Kidney epithelial cell (primary cell): Measurements from ENCODE around the gene KMT2E. TPM values are rescaled to one million over a fixed set of nuclear protein-coding genes. Genes with fewer than 3 reads are reported as not detected.

Experiments used
- DNase-seq: peaks from one replicate; pipeline ENCODE4 v3.0.0-alpha.2; 2010; ENCODE audit warnings: low read depth
- H3K27me3 ChIP-seq: 2 replicates; pipeline ENCODE4 v1.6.0; 2011; ENCODE audit warnings: low read length; ENCODE audit not compliant: control insufficient read depth, insufficient read depth
- H3K36me3 ChIP-seq: 2 replicates; pipeline ENCODE4 v1.5.1; 2011; ENCODE audit warnings: low read length; ENCODE audit not compliant: control insufficient read depth, insufficient read depth
- H3K4me3 ChIP-seq: 2 replicates; pipeline ENCODE4 v1.5.1; 2011; ENCODE audit warnings: low read depth, mild to moderate bottlenecking, control low read depth, low read length
- CTCF ChIP-seq: IDR thresholded peaks from 2 replicates; pipeline ENCODE4 v1.5.1; 2011; ENCODE audit warnings: mild to moderate bottlenecking, moderate library complexity, low read length, control low read depth, inconsistent platforms; ENCODE audit not compliant: insufficient read depth, poor library complexity, severe bottlenecking
- total RNA-seq: library from RNA; depleted of rRNA; stranded (reverse); fragments of >200 nt; gene quantifications from 2 replicates; pipeline ENCODE4 v1.2.3, GENCODE V29; 2015

The KMT2E gene
- total RNA-seq, 1 donor from 2014 or later, result 36.3 TPM

DNA sequence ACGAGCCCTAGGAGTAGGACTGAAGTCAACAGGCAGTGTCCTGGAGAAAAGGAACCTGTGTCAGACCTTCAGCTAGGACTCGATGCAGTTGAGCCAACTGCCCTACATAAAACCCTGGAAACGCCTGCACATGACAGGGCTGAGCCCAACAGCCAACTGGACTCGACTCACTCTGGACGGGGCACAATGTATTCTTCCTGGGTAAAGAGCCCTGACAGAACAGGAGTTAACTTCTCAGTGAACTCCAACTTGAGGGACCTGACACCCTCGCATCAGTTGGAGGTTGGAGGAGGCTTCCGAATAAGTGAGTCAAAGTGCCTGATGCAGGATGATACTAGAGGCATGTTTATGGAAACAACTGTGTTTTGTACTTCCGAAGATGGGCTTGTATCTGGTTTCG lies 93.5 kb downstream of the KMT2E start:
- no peak for TF ChIP-seq CTCF
- DNase-seq, result no peak
- peaks cover 6% of the 10 kb centered on the region for H3K36me3 ChIP-seq
- no peak overlapping the region for H3K4me3 ChIP-seq
- no peaks in the 10 kb centered on the region for H3K27me3 ChIP-seq

GRCh38 chr7:105112440-105113418 lies 98.7 kb downstream of the KMT2E start:
- H3K27me3 ChIP-seq, result no peaks in the 10 kb centered on the region
- H3K4me3 ChIP-seq, result no peak overlapping the region
- TF ChIP-seq CTCF, result no peak
- peaks cover 7% of the 10 kb centered on the region for H3K36me3 ChIP-seq
- DNase-seq, result no peak

DNA sequence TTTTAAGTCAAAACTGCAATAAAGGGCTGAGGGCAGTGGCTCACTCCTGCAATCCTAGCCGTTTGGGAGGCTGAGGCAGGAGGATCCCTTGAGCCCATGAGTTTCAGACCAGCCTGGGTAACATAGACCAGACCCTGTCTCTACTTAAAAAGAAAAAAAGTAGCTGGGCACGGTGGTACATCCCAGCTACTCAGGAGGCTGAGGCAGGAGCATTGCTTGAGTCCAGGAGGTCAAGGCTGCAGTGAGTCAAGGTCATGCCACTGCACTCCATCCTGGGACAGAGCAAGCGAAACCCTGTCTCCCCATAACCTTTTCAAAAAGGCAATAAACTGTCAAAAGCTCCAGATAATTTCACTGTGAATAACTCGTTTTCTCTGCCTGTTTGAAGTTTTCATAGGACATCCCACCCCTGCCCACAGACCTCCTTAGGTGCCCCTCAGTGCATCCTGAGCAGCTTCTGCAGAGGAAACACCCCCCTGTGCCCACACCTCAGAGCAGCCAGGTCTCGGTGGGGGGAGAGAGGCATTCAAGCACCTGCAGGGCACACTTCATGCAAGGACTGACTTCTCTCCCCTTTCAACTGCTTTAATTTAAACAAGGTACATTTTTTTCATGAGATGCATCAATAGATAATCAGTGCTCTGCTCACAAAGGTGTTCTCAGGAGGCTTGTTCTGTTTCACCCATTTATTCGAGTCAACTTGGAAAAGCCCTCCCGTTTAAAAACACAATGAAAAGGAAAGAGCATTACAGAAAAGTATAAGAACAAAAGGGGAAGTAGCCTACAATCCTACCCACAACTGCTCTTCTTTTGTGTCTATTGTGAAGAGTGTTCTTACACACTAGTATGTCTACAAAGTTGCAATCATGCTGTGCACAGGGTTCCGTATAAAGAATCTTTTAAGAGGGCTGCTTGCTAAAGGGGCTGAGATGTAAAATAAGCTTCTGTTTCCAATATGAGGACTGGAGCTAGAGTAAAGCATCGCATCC lies 104.9 kb downstream of the KMT2E start:
- Histone ChIP-seq H3K4me3 (no peak overlapping the region), H3K36me3 (no peaks in the 10 kb centered on the region), H3K27me3 (no peaks in the 10 kb centered on the region)
- no peak for DNase-seq
- no peak for TF ChIP-seq CTCF

- TF ChIP-seq CTCF, result no peak
- H3K27me3 ChIP-seq, result no peaks in the 10 kb centered on the region
- no peaks in the 10 kb centered on the region for H3K36me3 ChIP-seq
- H3K4me3 ChIP-seq, result no peak overlapping the region
- no peak for DNase-seq
Measured at GRCh38 chr7:105122619-105123018, 108.6 kb downstream of the KMT2E start.

GRCh38 chr7:105125745-105126144 lies 111.7 kb downstream of the KMT2E start:
- Histone ChIP-seq H3K4me3 (no peak overlapping the region), H3K36me3 (no peaks in the 10 kb centered on the region), H3K27me3 (no peaks in the 10 kb centered on the region)
- no peak for TF ChIP-seq CTCF
- no peak for DNase-seq
